Fibroblast of the aortic adventitia (primary cell): ENCODE data around the gene HPN. TPM values are rescaled to one million over a fixed set of nuclear protein-coding genes. Genes with fewer than 3 reads are reported as not detected.

Source experiments
- DNase-seq: peaks from one replicate; pipeline ENCODE4 v3.0.0-alpha.2; 2010; ENCODE audit warnings: low read depth
- H3K4me3 ChIP-seq: 2 replicates; pipeline ENCODE4 v1.5.1; 2011; ENCODE audit warnings: low read depth, mild to moderate bottlenecking, control low read depth, low read length, moderate library complexity
- CTCF ChIP-seq: IDR thresholded peaks from 2 replicates; pipeline ENCODE4 v1.5.1; 2011; ENCODE audit warnings: mild to moderate bottlenecking, low read length, control low read depth, inconsistent platforms; ENCODE audit not compliant: insufficient read depth
- total RNA-seq: library from RNA; depleted of rRNA; stranded (reverse); fragments of >200 nt; gene quantifications from 2 replicates; pipeline ENCODE4 v1.2.3, GENCODE V29; 2012; ENCODE audit warnings: low replicate concordance

The HPN gene
- total RNA-seq, 1 donor, result not detected

GRCh38 chr19:35088131-35088913 is 46.8 kb downstream of the HPN start:
- no peak for TF ChIP-seq CTCF
- no peak overlapping the region for H3K4me3 ChIP-seq
- DNase-seq, result peak; percentile 46

GRCh38 chr19:35089554-35089953 is 48.0 kb downstream of the HPN start:
- TF ChIP-seq CTCF, result no peak
- DNase-seq, result no peak
- no peak overlapping the region for H3K4me3 ChIP-seq

GRCh38 chr19:35090160-35090505 is 48.6 kb downstream of the HPN start:
- no peak for TF ChIP-seq CTCF
- H3K4me3 ChIP-seq, result no peak overlapping the region
- DNase-seq, result no peak

GRCh38 chr19:35090506-35091214 is 49.1 kb downstream of the HPN start:
- peak; percentile 64 for DNase-seq
- H3K4me3 ChIP-seq, result no peak overlapping the region
- peak; percentile 64 for TF ChIP-seq CTCF

GRCh38 chr19:35093430-35093829 is 51.9 kb downstream of the HPN start:
- TF ChIP-seq CTCF, result no peak
- H3K4me3 ChIP-seq, result no peak overlapping the region
- DNase-seq, result no peak

GRCh38 chr19:35093941-35094647 is 52.6 kb downstream of the HPN start:
- TF ChIP-seq CTCF, result no peak
- DNase-seq, result no peak
- H3K4me3 ChIP-seq, result no peak overlapping the region
